G401 (cell line): ENCODE measurements around the gene MAPK8IP2. TPM values are rescaled to one million over a fixed set of nuclear protein-coding genes. Genes with fewer than 3 reads are reported as not detected.
A peak's percentile ranks its signal among the peaks of the same experiment; 100 is the strongest.

Experiments used
- DNase-seq: peaks from one replicate; pipeline ENCODE4 v3.0.0-alpha.2; 2015; ENCODE audit warnings: low spot score
- in situ Hi-C: cut with HindIII; loops from 2 replicates; pipeline ENCODE4 v1.10.0; 2016; ENCODE audit warnings: low sequenced_read_pairs, mixed read lengths
- total RNA-seq: library from RNA; depleted of rRNA; stranded (reverse); fragments of >200 nt; shearing (Covaris generic); gene quantifications from 2 replicates; pipeline ENCODE4 v1.2.3, GENCODE V29; 2014

Gene MAPK8IP2
- total RNA-seq, 1 experiment from 2014 or later: 39.8 TPM

DNA sequence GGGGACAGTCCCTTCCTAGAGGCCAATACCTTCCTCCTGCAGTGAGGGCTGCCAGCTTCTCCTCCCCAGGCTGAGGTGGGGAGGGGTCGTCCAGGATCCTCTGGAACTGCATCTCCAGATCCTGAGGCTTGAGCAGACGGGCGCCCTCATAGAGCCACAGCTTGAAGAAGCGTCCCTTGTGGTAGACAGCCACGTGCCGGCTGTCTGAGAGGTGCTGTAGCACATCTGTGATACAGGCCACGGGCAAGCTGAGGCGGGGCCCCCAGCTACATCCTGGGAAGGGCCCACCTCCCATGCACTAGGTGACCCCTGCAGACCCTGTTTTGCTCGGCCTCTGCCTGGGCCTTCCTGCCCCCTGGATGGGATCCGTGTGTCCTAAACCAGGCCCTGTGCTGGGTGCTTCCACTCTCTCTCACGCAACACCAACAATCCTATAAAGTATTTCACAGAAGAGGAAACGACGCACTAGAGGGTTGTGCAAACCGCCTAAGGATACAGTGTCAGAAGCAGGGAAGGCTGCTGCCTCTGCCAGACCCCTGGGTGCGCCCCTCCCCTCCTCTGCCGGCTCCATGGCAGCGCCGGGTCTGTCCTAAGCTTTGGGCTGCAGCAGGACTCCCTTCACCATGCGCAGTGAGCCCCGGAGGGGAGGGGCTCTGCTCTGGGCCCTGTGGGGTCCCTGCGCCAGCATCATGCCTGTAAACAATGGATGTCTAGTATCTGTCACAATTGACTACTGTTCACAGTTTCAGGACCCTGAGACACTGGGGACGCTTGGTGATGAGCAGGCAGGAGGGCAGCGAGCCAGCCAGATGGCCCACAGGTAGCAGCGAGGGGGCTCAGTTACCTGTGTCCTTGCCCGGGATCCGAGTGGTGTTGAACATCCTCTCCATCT is 26.9 kb upstream of the MAPK8IP2 start:
- in situ Hi-C loops: loop anchor here (10.0 kb wide), 1 partner anchor 79 kb away; no protein-coding TSS in a partner anchor
- no peak for DNase-seq

DNA sequence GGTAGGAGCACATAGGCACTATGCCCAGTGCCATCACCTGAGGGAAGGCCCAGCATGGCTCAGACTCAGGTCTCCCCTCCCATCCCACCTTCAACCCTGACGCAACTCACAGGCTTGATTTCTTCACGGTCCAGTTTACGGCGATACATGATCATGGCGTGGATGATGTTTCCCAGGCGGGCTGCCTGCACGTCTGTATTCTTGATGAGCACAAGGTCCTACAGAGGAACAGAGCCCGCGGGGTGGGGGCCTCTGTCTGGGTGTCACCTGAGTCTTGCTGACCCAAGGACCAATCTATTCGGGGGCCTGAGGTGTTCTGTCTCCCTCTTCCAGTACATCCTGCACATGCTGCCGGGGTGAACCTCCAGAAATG is 26.2 kb upstream of the MAPK8IP2 start:
- no peak for DNase-seq
- in situ Hi-C loops: loop anchor here (10.0 kb wide), 1 partner anchor 80 kb away; no protein-coding TSS in a partner anchor

- in situ Hi-C loops: loop anchor here (10.0 kb wide), 1 partner anchor 81 kb away; no protein-coding TSS in a partner anchor
- DNase-seq: no peak
Measured at GRCh38 chr22:50575426-50575941, 25.1 kb upstream of the MAPK8IP2 start.

- in situ Hi-C loops: loop anchor here (10.0 kb wide), 1 partner anchor 81 kb away; no protein-coding TSS in a partner anchor
- DNase-seq: peak; percentile 92
Measured at GRCh38 chr22:50576070-50576469, 24.5 kb upstream of the MAPK8IP2 start.

DNA sequence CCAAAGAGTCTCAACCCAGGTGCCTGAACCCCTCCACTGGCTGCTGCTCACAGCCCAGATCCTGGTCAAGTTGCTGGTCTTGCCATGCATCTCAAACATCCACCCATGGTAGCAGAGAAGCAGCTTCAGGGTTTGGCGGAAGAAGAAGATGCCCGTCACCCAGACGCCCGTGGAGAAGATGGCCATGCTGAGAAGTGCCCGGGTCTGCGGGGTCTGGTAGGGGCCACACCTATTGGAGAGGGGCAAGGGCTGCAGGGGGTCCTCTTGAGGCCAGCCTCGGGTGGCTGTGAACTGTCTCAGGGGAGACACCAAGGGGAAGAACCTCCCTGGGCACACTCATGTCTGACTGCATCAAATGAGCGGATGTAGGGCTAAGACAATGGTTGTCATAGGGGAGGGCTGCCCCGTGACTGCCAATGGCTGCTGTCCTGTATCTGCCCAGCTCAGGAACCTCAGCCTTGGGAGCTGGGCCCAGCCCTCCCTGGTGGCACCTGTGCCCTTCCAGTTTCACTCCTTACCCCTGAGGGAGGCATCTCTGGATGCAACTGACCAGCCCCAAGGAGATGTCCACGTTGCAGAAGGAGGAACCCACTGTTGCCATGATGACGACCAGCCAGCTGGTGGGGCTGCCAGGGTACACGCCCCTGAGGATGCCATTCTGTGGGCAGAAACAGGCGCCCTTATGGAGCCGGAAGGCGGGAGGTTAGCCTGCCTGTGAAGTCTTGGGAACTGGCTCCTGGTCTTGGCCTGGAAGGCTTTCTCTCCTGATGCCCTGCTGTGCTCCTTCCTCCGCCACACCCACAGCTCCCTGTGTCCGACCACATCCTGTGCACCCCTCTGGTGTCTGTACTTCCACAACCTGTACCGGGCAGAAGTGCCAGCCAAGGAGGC is 23.5 kb upstream of the MAPK8IP2 start:
- DNase-seq: peak; percentile 41
- in situ Hi-C loops: loop anchor here (10.0 kb wide), 1 partner anchor 82 kb away; no protein-coding TSS in a partner anchor

GRCh38 chr22:50577697-50577986 is 23.0 kb upstream of the MAPK8IP2 start:
- in situ Hi-C loops: loop anchor here (10.0 kb wide), 1 partner anchor 83 kb away; no protein-coding TSS in a partner anchor

GRCh38 chr22:50577987-50578775 is 22.4 kb upstream of the MAPK8IP2 start, which contains the start of gene CPT1B:
Gene CPT1B, minus strand, starts transcription at chr22:50578427. Its CDS starts 512 bp downstream, at chr22:50577915.
- no peak for DNase-seq
- in situ Hi-C loops: loop anchor here (10.0 kb wide), 1 partner anchor 83 kb away; no protein-coding TSS in a partner anchor

More at GRCh38 chr22:50577697-50577986, 23.0 kb upstream of the MAPK8IP2 start:
- no peak for DNase-seq

DNA sequence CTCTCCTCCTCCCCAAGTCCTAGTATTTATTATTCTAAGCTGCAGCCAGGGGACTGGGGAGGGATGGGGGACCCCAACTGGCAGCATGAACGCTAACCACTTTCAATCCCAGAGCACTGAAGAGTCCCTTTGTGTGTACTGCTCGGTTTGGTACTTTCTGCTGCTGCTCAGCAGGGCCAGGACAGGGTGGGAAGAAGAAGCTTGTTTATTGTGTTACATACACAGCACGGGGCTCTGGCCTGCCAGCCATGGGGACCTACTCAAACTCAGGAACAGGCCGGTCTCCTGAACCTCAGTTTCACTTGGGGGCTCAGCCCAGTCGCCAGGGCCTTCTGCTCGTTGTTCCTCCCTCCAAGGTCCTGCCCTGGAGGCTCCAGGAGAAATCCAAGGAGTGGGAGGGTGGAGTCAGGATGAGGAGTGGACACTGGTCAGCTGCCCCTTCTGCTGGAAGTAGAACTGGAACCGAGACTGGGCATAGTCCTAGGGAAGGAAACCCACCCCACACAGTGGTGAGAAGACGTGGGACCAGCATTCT is 21.8 kb upstream of the MAPK8IP2 start:
- in situ Hi-C loops: loop anchor here (10.0 kb wide), 1 partner anchor 84 kb away; no protein-coding TSS in a partner anchor
- DNase-seq: no peak

- no peak for DNase-seq
- in situ Hi-C loops: loop anchor here (10.0 kb wide), 1 partner anchor 85 kb away; no protein-coding TSS in a partner anchor
Measured at GRCh38 chr22:50579752-50580151, 20.8 kb upstream of the MAPK8IP2 start.

DNA sequence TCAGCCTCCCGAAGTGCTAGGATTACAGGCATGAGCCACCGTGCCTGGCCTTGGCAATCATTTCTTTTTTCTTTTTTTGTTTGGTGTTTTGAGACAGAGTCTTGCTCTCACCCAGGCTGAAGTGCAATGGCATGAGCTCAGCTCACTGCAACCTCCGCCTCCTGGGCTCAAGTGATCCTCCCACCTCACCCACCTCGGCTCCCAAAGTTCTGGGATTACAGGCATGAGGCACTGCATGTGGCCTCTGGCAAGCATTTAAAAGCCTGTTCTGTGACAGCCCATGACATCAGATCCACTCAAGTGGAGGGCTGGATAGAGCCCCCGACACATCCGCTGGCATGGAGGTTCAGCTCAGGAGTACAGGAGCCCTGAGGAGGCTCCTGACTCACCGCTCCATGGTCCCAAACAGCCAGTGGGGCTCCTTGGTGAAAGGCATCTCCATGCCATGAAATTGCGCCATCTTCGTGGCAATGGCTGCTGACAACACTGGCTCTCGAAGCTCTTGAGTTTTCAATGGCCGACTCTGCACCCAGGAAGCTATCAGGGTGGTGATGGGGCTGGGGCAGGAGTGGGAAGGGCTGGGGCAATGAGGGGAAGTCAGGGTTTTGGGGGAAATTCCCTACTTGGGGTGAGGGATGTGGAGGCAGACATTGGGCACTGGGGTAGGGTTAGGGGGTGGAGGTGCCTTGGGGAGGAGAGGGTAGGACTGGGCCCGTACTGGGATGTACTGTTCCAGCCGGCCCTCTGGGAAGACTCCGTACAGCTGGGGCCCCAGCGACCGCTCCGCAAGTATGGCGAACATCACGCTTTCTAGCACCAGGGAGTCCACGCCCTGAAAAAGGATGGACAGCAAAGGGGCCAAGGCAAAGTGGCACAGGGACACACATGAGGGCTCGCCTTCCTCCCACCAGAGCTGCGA is 19.3 kb upstream of the MAPK8IP2 start:
- in situ Hi-C loops: no loop called here
- no peak for DNase-seq

DNA sequence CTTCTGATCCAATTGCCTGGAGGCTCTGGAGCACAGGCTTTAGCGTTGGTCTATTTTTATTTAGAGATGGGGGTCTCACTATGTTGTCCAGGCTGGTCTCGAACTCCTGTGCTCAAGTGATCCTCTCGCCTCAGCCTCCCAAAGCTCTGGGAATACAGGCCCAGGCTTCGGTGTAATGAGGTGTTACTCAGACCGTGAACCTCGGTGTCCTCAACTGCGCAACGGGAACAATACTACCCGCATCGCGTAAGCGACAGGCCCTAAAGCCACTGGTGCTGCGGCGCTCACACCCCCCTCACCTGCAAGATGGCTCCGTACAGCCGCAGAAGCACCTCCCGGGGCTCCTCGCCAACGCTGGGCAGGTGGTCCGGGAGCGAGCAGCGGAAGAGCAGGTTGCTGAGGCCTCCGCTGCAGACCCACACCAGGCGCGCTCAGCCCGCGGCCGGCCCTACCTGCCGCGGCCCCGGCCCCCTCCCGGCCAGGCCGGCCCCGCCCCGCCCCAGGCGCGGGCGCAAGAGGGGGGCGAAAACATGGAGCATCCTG is 18.6 kb upstream of the MAPK8IP2 start:
- in situ Hi-C loops: no loop called here
- DNase-seq: no peak

GRCh38 chr22:50582493-50583293 is 17.9 kb upstream of the MAPK8IP2 start, which contains the start of gene CHKB:
Gene CHKB, minus strand, starts transcription at chr22:50582849. Its CDS starts 68 bp downstream, at chr22:50582781.
- in situ Hi-C loops: no loop called here
- DNase-seq: peak; percentile 99

GRCh38 chr22:50583294-50583861 is 17.2 kb upstream of the MAPK8IP2 start:
- in situ Hi-C loops: no loop called here
- DNase-seq: no peak

DNA sequence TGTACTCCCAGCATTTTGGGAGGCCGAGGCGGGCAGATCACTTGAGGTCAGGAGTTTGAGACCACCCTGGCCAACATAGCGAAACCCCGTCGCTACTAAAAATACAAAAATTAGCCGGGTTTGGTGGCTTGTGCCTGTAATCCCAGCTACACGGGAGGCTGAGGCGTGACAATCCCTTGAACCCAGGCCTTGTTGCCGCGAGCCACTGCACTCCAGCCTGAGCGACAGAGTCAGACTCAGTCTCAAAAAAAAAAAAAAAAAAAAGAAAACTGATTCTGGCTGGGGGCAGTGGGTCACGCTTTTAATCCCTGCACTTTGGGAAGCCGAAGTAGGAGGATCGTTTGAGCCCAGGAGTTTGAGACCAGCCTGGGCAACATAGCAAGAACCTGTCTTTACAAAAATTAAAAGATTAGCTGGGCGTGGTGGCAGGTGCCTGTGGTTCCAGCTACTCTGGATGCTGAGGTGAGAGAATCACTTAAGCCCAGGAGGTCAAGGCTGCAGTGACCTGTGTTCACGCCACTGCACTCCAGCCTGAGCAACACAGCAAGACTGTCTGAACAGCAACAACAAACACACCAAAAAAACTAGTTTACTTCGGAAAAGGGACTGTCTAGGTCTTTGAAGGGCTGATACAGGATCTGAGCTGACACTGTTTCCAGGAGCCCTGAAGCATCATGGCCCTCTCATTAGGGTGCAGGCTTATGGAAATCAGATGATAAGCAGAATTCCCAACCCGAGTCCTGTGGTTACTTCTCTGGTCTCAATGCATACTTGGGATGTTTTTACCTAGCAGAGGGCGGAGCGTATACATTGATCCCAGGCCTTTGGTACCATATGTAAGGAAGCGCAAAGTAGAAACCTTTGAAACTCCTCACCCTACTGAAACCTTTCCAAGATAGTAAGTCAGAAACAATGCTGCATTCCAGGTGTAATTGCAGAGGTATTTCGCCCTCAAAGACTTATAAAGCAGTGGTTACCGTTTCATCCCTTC is 16.2 kb upstream of the MAPK8IP2 start:
- no peak for DNase-seq
- in situ Hi-C loops: no loop called here

DNA sequence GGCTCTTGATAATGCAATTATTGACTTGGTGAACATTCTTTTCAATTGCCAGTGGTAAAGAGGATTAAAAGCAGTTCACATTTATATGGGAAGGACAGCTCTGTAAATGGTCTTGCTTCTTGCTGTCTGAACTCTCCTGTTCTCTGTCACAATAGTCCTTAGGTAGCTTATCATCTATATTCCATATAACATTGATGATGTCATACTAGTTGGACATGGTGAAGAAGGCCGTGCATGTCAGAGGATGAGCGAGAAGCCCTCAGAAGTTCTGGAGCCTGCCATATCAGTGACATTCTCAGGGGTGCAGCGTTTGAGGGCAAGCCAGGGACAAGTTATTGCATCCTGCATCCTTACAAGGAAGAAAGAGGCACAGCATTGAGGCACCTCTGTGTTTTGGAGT is 15.4 kb upstream of the MAPK8IP2 start:
- in situ Hi-C loops: no loop called here
- no peak for DNase-seq
